ENCODE data around the gene BRS3.

DNA sequence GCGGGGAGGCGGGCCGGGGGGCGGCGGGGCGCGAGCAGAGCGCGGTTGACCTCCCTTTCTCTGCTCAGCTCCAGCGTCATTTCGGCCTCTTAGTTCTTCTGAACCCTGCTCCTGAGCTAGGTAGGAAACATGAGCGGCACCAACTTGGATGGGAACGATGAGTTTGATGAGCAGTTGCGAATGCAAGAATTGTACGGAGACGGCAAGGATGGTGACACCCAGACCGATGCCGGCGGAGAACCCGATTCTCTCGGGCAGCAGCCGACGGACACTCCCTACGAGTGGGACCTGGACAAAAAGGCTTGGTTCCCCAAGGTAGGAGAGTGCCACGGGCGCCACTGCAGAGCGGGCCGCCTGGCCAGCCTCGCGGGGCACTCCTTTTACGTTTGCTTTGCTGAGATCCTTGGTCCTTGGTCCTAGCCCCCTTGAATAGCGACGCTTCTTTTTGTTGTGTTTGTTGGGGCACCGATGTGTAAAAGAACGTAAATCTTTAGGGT, 9.9 kb downstream of the BRS3 start, which contains the start of gene HTATSF1:
- TF ChIP-seq, protein P1, sequence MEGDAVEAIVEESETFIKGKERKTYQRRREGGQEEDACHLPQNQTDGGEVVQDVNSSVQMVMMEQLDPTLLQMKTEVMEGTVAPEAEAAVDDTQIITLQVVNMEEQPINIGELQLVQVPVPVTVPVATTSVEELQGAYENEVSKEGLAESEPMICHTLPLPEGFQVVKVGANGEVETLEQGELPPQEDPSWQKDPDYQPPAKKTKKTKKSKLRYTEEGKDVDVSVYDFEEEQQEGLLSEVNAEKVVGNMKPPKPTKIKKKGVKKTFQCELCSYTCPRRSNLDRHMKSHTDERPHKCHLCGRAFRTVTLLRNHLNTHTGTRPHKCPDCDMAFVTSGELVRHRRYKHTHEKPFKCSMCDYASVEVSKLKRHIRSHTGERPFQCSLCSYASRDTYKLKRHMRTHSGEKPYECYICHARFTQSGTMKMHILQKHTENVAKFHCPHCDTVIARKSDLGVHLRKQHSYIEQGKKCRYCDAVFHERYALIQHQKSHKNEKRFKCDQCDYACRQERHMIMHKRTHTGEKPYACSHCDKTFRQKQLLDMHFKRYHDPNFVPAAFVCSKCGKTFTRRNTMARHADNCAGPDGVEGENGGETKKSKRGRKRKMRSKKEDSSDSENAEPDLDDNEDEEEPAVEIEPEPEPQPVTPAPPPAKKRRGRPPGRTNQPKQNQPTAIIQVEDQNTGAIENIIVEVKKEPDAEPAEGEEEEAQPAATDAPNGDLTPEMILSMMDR (IDR thresholded peaks at IDR 0.05), result no peak
- no peak for TF ChIP-seq POLR2A (IDR thresholded peaks at IDR 0.05)
